H1 (cell line): ENCODE results near the gene RUNX1. TPM values are rescaled to one million over a fixed set of nuclear protein-coding genes. Genes with fewer than 3 reads are reported as not detected.

Source experiments
- POLR2AphosphoS5 ChIP-seq: IDR thresholded peaks from 2 replicates; pipeline ENCODE4 v1.6.1; 2011; ENCODE audit warnings: low read depth, low read length
- RXRA ChIP-seq: IDR thresholded peaks from 2 replicates; pipeline ENCODE4 v1.6.1; 2011; ENCODE audit warnings: low read depth, mild to moderate bottlenecking, low read length, moderate library complexity; ENCODE audit not compliant: insufficient read depth
- SP2 ChIP-seq: IDR thresholded peaks from 2 replicates; pipeline ENCODE4 v1.6.1; 2012; ENCODE audit warnings: mild to moderate bottlenecking, low read length, inconsistent platforms
- USF2 ChIP-seq: IDR thresholded peaks from 2 replicates; pipeline ENCODE4 v1.6.1; 2011; ENCODE audit warnings: low read length, improper control_type of control experiment
- polyA plus RNA-seq, 7 experiments: library from polyadenylated mRNA; depleted of rRNA in 3 of 7; stranded (reverse) in 5 of 7; unstranded in 2 of 7; fragments of >200 nt in 5 of 7; fragments of 200-250 nt in 2 of 7; gene quantifications; 1 replicate in 5 of 7; 2 replicates in 1 of 7; 4 replicates in 1 of 7; pipeline versions ENCODE4 v1.2.1 to v1.2.3, GENCODE V29; 2011 to 2013; ENCODE audit warnings: missing spikeins in 2 of 7, mixed read lengths in 2 of 7
- total RNA-seq: library from RNA; stranded (reverse); fragmentation: NEBNext Ultra II Directional; extraction: Animal tissue kit (Norgen Biotek cat#: 25700); gene quantifications from 2 replicates; pipeline ENCODE4 v1.2.1, GENCODE V29; 2021

Gene RUNX1
- total and polyA plus RNA-seq, 2 of the 8 experiments (the other 6 are each of a cell fraction or from before 2014, with no cell fraction given): 0.20 to 0.60 TPM

GRCh38 chr21:34988625-34989024 lies 60.5 kb downstream of the RUNX1 start (continued):
- TF ChIP-seq SP2 (no peak), POLR2AphosphoS5 (no peak), RXRA (no peak), USF2 (no peak)
